22Rv1 (cell line): ENCODE measurements around the gene IGSF6.
"Not testable (repeated sequence)": the region's sequence is repeated elsewhere in the genome, so short reads cannot be mapped to it uniquely, and the experiment has no call there.

Experiments used
- H3K27ac ChIP-seq: fragments of 450-650 bp; 2 replicates; pipeline ENCODE4 v1.5.1; 2017
- CTCF ChIP-seq: fragments of 450-650 bp; IDR thresholded peaks from 2 replicates; pipeline ENCODE4 v1.5.1; 2017; ENCODE audit warnings: mild to moderate bottlenecking
- ZFX ChIP-seq: fragments of 450-650 bp; IDR thresholded peaks from 2 replicates; pipeline ENCODE4 v1.6.1; 2017; ENCODE audit warnings: antibody characterized with exemption, borderline replicate concordance

The IGSF6 gene

GRCh38 chr16:21685034-21685455, 32.6 kb upstream of the IGSF6 start:
- TF ChIP-seq CTCF (no peak), ZFX (no peak)

GRCh38 chr16:21684199-21684598, 31.8 kb upstream of the IGSF6 start:
- no peak overlapping the region for H3K27ac ChIP-seq
- TF ChIP-seq ZFX (no peak), CTCF (peak; percentile 74)

More at GRCh38 chr16:21685034-21685455, 32.6 kb upstream of the IGSF6 start:
- no peak overlapping the region for H3K27ac ChIP-seq

- no peak overlapping the region for H3K27ac ChIP-seq
- no peak for TF ChIP-seq CTCF
- no peak for TF ChIP-seq ZFX
These were observed 30.8 kb upstream of the IGSF6 start for GRCh38 chr16:21683184-21683583.

GRCh38 chr16:21680714-21681113, 28.3 kb upstream of the IGSF6 start:
- not testable (repeated sequence) for H3K27ac ChIP-seq

GRCh38 chr16:21674456-21674855, 22.0 kb upstream of the IGSF6 start:
- not testable (repeated sequence) for H3K27ac ChIP-seq

GRCh38 chr16:21673469-21673868, 21.1 kb upstream of the IGSF6 start:
- TF ChIP-seq CTCF: no peak
- TF ChIP-seq ZFX: no peak
- no peak overlapping the region for H3K27ac ChIP-seq

- TF ChIP-seq ZFX (no peak), CTCF (no peak)
- H3K27ac ChIP-seq: no peak overlapping the region
These were observed 15.2 kb upstream of the IGSF6 start for GRCh38 chr16:21667575-21667974.

- H3K27ac ChIP-seq: no peak overlapping the region
- no peak for TF ChIP-seq CTCF
- TF ChIP-seq ZFX: no peak
These were observed 14.4 kb upstream of the IGSF6 start for GRCh38 chr16:21666772-21667171.
